Retinal pigment epithelial cell (primary cell): ENCODE results near the gene ANKAR.

Source experiments
- DNase-seq: peaks from one replicate; pipeline ENCODE4 v3.0.0-alpha.2; 2010; ENCODE audit warnings: low read depth
- H3K4me3 ChIP-seq: 2 replicates; pipeline ENCODE4 v1.5.1; 2011; ENCODE audit warnings: mild to moderate bottlenecking, low read length, control low read depth, moderate library complexity
- CTCF ChIP-seq: conservative IDR thresholded peaks from 2 replicates; pipeline ENCODE4 v1.5.1; 2011; ENCODE audit warnings: low read depth, low read length, control low read depth, inconsistent platforms

The ANKAR gene

DNA sequence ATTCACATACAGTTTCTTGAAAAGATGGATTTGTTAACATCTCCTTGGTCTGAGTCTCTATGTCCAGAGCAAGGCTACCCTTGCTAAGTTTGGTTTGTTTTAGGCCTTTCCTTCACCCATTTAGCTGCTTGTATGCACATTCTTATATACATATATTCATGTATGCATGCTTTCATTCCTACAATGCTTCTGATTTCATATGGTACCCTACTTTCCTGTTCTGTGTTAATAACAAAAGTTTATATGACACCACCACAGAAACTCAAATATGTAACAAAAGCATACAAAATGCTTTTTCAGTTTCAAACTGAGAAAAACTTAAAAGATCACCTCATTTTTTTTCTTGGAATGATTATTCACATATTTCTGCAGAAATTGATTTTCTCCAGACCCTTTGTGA is 48.7 kb downstream of the ANKAR start:
- no peak for DNase-seq
- TF ChIP-seq CTCF, result no peak
- H3K4me3 ChIP-seq, result no peak overlapping the region
